ENCODE results near the gene UNC5A. TPM values are rescaled to one million over a fixed set of nuclear protein-coding genes. Genes with fewer than 3 reads are reported as not detected.

UNC5A gene
- total RNA-seq, 1 donor = not detected

- Histone ChIP-seq H3K4me1 (ENCODE audit: insufficient read depth, low read length) (no peaks in the 10 kb centered on the region), H3K9me3 (ENCODE audit: low read depth, low read length) (no peaks in the 10 kb centered on the region), H3K4me3 (ENCODE audit: low read length) (no peak overlapping the region), H3K27me3 (ENCODE audit: insufficient read depth, low read length) (no peaks in the 10 kb centered on the region)
These were observed 21.1 kb downstream of the UNC5A start for GRCh38 chr5:176831425-176831824.

GRCh38 chr5:176832162-176832561 is 21.8 kb downstream of the UNC5A start:
- Histone ChIP-seq H3K4me1 (ENCODE audit: insufficient read depth, low read length) (no peaks in the 10 kb centered on the region), H3K9me3 (ENCODE audit: low read depth, low read length) (no peaks in the 10 kb centered on the region)

DNA sequence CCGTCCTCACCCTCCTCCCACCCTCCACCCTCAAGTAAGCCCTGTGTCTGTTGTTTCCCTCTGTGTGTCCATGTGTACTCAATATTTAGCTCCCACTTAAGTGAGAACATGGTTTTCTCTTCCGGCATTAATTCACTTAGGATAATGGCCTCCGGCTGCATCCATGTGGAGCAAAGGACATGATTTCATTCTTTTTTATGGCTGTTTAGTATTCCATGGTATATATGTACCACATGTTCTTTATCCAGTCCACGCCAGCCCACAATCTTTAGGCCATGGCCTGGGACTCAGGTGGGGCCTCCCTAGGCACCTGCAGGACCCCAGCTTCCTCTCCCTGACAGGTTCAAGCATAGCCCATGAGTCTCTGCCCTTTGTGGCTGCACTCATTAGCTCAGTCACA is 22.9 kb downstream of the UNC5A start:
- Histone ChIP-seq H3K9me3 (ENCODE audit: low read depth, low read length) (no peaks in the 10 kb centered on the region), H3K27me3 (ENCODE audit: insufficient read depth, low read length) (no peaks in the 10 kb centered on the region), H3K4me3 (ENCODE audit: low read length) (no peak overlapping the region), H3K4me1 (ENCODE audit: insufficient read depth, low read length) (no peaks in the 10 kb centered on the region)

More at GRCh38 chr5:176832162-176832561, 21.8 kb downstream of the UNC5A start:
- Histone ChIP-seq H3K27me3 (ENCODE audit: insufficient read depth, low read length) (no peaks in the 10 kb centered on the region), H3K4me3 (ENCODE audit: low read length) (no peak overlapping the region)

GRCh38 chr5:176835918-176836317 is 25.6 kb downstream of the UNC5A start:
- Histone ChIP-seq H3K9me3 (ENCODE audit: low read depth, low read length) (no peaks in the 10 kb centered on the region), H3K27me3 (ENCODE audit: insufficient read depth, low read length) (no peaks in the 10 kb centered on the region), H3K4me1 (ENCODE audit: insufficient read depth, low read length) (no peaks in the 10 kb centered on the region)

GRCh38 chr5:176836811-176837706 is 26.7 kb downstream of the UNC5A start:
- no peak overlapping the region for H3K4me3 ChIP-seq (ENCODE audit: low read length)
- no peaks in the 10 kb centered on the region for H3K27me3 ChIP-seq (ENCODE audit: insufficient read depth, low read length)
- no peaks in the 10 kb centered on the region for H3K4me1 ChIP-seq (ENCODE audit: insufficient read depth, low read length)
- no peaks in the 10 kb centered on the region for H3K9me3 ChIP-seq (ENCODE audit: low read depth, low read length)

More at GRCh38 chr5:176835918-176836317, 25.6 kb downstream of the UNC5A start:
- H3K4me3 ChIP-seq (ENCODE audit: low read length) = no peak overlapping the region

DNA sequence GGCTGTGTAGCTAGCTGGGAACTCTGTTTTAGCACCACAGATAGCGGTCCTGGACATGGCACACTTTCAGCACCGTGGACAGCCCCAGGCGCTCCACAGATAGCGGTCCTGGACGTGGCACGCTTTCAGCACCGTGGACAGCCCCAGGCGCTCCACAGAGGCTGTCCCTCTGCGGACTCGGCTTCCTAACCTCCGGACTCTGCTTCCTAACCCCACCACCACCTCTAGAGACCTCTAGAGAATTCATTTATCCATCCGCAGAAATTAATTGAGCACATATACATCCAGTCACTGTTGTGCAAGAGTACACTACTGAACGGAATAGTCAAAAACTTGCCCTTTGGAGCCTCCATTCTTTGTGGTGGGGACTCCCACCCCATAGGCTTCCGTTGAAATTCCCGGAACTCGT is 27.4 kb downstream of the UNC5A start:
- no peaks in the 10 kb centered on the region for H3K4me1 ChIP-seq (ENCODE audit: insufficient read depth, low read length)
- no peaks in the 10 kb centered on the region for H3K9me3 ChIP-seq (ENCODE audit: low read depth, low read length)
- no peaks in the 10 kb centered on the region for H3K27me3 ChIP-seq (ENCODE audit: insufficient read depth, low read length)
- H3K4me3 ChIP-seq (ENCODE audit: low read length) = no peak overlapping the region

- H3K9me3 ChIP-seq (ENCODE audit: low read depth, low read length) = no peaks in the 10 kb centered on the region
- no peaks in the 10 kb centered on the region for H3K27me3 ChIP-seq (ENCODE audit: insufficient read depth, low read length)
- no peak overlapping the region for H3K4me3 ChIP-seq (ENCODE audit: low read length)
- no peaks in the 10 kb centered on the region for H3K4me1 ChIP-seq (ENCODE audit: insufficient read depth, low read length)
These were observed 33.3 kb downstream of the UNC5A start for GRCh38 chr5:176843673-176844072.

GRCh38 chr5:176844281-176844680 is 33.9 kb downstream of the UNC5A start:
- no peaks in the 10 kb centered on the region for H3K27me3 ChIP-seq (ENCODE audit: insufficient read depth, low read length)
- H3K9me3 ChIP-seq (ENCODE audit: low read depth, low read length) = no peaks in the 10 kb centered on the region
- no peaks in the 10 kb centered on the region for H3K4me1 ChIP-seq (ENCODE audit: insufficient read depth, low read length)
- H3K4me3 ChIP-seq (ENCODE audit: low read length) = no peak overlapping the region

DNA sequence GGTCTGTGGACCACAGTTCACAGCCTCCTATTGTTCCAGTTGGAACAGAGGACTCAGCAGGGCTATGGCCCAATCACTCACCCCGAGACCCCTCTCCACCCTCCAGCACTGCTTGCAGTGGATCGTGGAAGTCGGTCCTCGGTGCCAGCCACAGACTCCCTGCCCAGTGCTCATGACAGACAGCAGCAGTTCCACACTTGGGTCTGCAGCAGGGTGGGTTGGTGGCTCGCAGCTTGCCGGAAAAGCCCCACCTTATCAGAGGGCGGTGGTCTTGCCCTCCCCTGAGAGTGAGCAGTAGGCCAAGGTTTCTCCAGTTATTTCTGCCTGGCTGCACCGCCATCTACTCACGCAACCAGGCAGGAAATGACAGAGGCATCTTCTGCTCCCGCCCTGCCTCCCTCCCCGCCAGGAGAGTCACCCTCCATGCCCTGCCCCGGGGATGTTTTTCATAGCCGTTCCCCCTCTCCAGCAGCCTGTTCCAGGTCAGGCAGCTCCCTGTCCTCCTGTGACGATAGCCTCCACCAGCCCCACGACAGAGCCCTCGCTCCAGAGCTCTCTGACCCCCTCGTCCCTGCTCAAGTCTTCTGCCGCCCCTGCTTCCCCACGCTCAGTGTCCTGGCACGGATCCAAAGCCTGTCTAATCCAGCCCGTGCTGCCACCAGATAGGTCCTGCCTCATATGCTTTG is 34.5 kb downstream of the UNC5A start:
- H3K9me3 ChIP-seq (ENCODE audit: low read depth, low read length) = no peaks in the 10 kb centered on the region
- no peaks in the 10 kb centered on the region for H3K27me3 ChIP-seq (ENCODE audit: insufficient read depth, low read length)
- H3K4me3 ChIP-seq (ENCODE audit: low read length) = no peak overlapping the region
- H3K4me1 ChIP-seq (ENCODE audit: insufficient read depth, low read length) = no peaks in the 10 kb centered on the region

DNA sequence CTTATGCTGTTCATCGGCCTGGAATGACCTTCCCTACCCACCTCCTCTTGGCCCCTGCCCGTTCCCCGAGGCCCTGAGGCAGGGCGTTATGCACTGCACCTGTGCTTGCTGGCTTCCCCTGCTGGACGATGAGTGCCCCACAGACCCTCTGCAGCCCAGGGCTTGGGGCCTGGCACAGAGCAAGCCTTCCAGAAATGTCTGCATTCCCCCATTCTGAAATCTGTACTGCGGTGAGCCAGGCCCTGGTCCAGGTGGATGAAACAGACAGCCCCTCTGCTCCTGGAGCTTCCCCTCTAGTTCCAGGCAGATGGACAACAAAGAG is 35.0 kb downstream of the UNC5A start:
- Histone ChIP-seq H3K9me3 (ENCODE audit: low read depth, low read length) (no peaks in the 10 kb centered on the region), H3K4me3 (ENCODE audit: low read length) (no peak overlapping the region), H3K4me1 (ENCODE audit: insufficient read depth, low read length) (no peaks in the 10 kb centered on the region), H3K27me3 (ENCODE audit: insufficient read depth, low read length) (no peaks in the 10 kb centered on the region)

DNA sequence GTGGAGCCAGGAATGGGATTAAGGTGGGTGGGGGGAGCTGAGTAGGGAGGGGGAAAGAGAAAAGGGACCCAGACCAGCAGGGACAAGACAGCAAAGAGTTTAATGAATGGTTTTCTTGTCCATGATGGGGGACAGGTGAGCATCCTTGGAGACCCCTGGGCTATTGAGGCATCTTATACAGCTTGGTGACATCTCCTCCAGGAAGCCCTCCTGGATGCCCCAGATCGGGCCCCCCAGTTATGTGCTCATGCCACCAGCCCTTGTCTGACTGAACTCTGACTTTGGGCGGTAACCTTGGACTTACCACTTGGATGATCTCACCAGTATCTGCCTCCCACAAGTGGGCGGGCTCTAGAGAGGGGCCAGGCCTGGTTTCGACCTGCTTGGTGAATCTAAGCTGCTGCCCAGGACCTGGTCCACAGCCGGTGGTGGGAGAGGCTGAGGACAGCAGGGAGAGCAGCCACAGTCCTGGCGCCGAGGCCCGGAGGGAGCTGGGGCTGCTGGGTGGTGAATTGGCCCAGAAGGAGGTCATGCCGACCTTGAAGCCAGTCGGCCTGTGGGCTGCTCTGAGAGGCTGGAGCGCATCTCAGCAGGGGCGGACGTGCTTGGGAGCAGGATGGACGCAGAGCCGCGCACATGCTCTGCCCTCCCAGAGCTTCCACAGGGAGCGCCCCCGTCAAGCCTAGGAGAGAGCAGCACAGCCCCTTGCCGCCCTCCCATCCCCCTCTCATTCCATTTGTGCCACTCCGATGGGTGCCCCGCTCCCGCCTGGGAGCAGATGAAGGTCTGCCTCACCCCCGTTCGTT is 36.2 kb downstream of the UNC5A start:
- Histone ChIP-seq H3K9me3 (ENCODE audit: low read depth, low read length) (no peaks in the 10 kb centered on the region), H3K4me3 (ENCODE audit: low read length) (no peak overlapping the region), H3K27me3 (ENCODE audit: insufficient read depth, low read length) (no peaks in the 10 kb centered on the region), H3K4me1 (ENCODE audit: insufficient read depth, low read length) (no peaks in the 10 kb centered on the region)

DNA sequence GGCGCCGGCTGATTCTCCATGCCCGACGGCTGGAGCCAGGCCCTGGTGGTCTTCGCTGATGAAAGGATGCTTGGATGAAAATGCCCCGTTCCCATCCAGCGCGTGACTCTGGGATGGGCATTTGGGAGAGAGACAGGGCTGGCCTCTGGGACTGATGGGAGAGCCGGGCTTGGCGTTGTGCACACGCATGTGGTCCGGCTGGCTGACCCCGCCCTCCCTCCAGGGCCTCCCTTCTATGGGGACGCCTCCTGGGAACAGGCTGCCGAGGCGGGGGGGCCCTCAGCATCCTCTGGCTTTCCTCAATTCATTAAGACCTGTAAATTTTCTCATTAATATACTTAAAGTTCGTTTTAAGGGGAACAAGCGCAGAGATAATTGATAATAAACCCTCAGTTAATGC is 36.8 kb downstream of the UNC5A start:
- Histone ChIP-seq H3K4me3 (ENCODE audit: low read length) (no peak overlapping the region), H3K27me3 (ENCODE audit: insufficient read depth, low read length) (no peaks in the 10 kb centered on the region), H3K4me1 (ENCODE audit: insufficient read depth, low read length) (no peaks in the 10 kb centered on the region), H3K9me3 (ENCODE audit: low read depth, low read length) (no peaks in the 10 kb centered on the region)

GRCh38 chr5:176847726-176848290 is 37.4 kb downstream of the UNC5A start:
- H3K4me1 ChIP-seq (ENCODE audit: insufficient read depth, low read length) = no peaks in the 10 kb centered on the region
- no peak overlapping the region for H3K4me3 ChIP-seq (ENCODE audit: low read length)
- H3K9me3 ChIP-seq (ENCODE audit: low read depth, low read length) = no peaks in the 10 kb centered on the region
- no peaks in the 10 kb centered on the region for H3K27me3 ChIP-seq (ENCODE audit: insufficient read depth, low read length)

DNA sequence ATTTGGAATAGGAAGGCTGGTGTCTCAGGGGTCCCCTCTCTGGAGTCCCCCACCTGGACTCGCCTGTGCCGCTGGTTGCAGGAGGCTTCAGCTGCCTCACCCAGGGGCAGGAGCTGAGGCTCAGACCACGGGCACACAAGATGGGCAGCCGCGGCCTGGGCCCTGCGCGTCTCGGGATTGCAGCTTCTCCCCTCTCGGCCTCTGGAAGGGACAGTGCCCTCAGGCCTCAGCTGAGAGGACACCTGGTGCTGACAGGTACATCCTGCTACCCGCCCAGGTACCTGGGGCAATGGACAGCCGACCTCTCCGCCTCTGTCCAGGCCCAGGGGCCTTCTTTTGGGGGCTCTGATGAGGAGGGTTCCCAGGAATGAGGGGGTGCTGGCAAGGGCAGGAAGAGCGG is 38.3 kb downstream of the UNC5A start:
- H3K9me3 ChIP-seq (ENCODE audit: low read depth, low read length) = no peaks in the 10 kb centered on the region
- H3K4me1 ChIP-seq (ENCODE audit: insufficient read depth, low read length) = no peaks in the 10 kb centered on the region
- H3K4me3 ChIP-seq (ENCODE audit: low read length) = no peak overlapping the region
- H3K27me3 ChIP-seq (ENCODE audit: insufficient read depth, low read length) = no peaks in the 10 kb centered on the region
